GM10266 (cell line): ENCODE data around the gene PHF2.

ENCODE experiments used
- DNase-seq: peaks from one replicate; pipeline ENCODE4 v3.0.0; 2012; ENCODE audit errors: extremely low spot score
- CTCF ChIP-seq: IDR thresholded peaks from 2 replicates; pipeline ENCODE4 v1.5.1; 2012; ENCODE audit warnings: mild to moderate bottlenecking, low read depth; ENCODE audit not compliant: control insufficient read depth, insufficient read depth; ENCODE audit errors: missing control alignments

The PHF2 gene

DNA sequence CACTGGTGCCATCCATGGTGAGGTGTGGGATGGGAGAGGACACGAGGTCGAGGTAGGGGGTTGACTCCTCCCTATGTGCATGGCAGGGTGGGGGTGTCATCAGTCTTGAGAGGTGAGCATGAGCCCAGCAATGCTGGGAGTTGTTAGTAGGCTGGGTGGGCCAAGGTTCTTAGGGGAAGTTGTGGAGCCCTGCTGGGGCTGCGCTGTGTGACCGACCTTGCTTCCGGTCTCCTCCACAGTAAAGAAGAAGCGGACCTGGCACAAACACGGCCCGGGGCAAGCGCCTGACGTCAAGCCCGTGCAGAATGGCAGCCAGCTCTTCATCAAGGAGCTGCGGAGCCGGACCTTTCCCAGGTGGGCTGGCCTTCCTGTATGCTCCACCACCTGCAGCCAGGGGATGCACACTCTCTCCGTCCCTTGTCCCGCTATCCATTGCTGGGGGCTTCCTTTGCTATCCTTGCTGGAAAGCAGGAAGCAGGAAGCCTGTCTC is 59.8 kb downstream of the PHF2 start:
- DNase-seq, result no peak
- no peak for TF ChIP-seq CTCF

- TF ChIP-seq CTCF, result no peak
These were observed 60.3 kb downstream of the PHF2 start for GRCh38 chr9:93636667-93637066.

GRCh38 chr9:93637886-93638285 is 61.5 kb downstream of the PHF2 start:
- DNase-seq, result no peak
- TF ChIP-seq CTCF, result no peak

More at GRCh38 chr9:93636667-93637066, 60.3 kb downstream of the PHF2 start:
- DNase-seq, result no peak

DNA sequence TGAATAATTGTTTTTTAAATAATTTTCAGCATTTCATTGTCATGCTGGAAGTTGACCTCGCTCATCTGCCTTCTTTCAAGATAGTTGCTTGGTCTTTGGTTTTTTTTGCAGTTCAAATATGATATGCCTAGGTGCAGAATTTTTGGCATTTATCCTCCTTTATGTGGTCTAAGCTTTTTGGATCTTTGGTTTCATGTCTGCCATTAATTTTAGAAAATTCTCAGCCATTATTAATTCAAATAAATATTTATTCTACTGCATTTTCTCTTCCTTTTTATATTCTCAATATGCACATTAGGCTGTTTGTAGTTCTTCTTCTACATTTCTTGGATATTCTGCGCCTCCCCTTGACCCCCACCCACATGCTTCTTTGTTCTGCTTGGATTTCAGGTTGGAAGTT is 63.6 kb downstream of the PHF2 start:
- TF ChIP-seq CTCF, result no peak
- DNase-seq, result no peak

DNA sequence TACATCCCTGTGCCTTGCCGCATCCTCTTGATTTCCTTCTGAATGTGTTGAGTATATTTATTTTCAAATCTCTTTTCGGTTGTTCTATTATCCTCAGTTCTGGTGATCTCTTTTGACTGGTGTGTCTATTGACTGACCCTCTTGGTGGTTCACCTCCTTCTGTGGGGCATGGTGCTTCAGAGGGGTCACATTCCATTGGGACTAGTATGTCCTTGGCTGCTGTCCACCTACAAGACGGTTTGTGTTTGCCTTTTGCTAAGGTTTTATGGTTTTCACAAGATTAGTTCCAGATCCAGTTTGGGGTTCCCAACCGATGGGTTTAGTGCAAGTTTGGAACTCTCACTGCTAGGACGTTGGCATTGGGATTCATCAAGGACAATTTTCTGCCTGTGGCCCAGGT is 66.6 kb downstream of the PHF2 start:
- no peak for TF ChIP-seq CTCF
- DNase-seq, result no peak

GRCh38 chr9:93644397-93645088 is 68.2 kb downstream of the PHF2 start:
- DNase-seq, result no peak
- no peak for TF ChIP-seq CTCF

DNA sequence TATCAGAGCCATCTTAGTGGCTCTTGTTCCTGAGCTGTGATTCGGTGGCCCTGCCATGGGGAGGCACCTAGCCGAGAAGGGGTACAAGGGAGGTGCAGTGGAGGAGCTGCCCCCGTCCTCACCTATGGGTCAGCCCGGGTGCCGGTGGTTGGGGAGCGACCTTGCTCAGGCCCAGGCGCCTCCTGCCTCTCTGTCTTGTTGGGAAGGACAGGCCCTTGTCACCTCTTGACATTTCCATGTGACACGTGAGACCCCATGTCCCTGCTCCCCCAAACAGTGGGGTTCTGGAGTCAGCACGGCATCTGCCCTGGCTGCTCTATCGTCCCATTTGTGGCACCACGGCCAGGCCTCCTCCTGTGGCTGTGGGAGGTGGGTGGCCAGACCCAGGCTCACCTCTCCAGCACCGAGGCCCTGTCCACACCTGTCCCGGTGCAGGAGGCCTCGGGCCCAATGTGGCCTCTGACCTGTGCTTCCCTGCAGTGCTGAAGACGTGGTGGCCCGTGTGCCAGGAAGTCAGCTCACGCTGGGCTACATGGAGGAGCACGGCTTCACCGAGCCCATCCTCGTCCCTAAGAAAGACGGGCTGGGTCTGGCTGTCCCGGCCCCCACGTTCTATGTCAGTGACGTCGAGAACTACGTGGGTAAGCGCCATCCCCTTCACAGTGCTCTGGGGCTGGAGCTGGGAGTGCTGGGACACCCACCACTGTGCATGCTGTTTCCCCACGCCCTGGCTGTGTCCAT is 68.9 kb downstream of the PHF2 start:
- TF ChIP-seq CTCF, result no peak
- DNase-seq, result no peak
